GM12878 (cell line): ENCODE measurements around the gene RUVBL2. TPM values are rescaled to one million over a fixed set of nuclear protein-coding genes. Genes with fewer than 3 reads are reported as not detected.

Experiments used
- ATAC-seq: fragments of 200-7000 bp; cut with Tn5 transposase; 3 replicates; pipeline ENCODE4 v1.9.1; 2020; ENCODE audit warnings: mild to moderate bottlenecking, moderate library complexity
- BruUV-seq: library from RNA; stranded (reverse); fragments of 400-500 nt; replicated peaks from 2 replicates; lab custom pipeline; 2021; lab: Mats Ljungman, UMichigan
- CTCF ChIA-PET: fragments of 300-600 bp; sonication (Branson Sonifier 250); formaldehyde crosslinking; extraction: SDS; loops from one replicate; lab custom pipeline; 2021; ENCODE audit warnings: inconsistent platforms; lab: Yijun Ruan, JAX
- POLR2A ChIA-PET: fragments of 350-600 bp; formaldehyde crosslinking; extraction: SDS; loops from one replicate; lab custom pipeline; 2021; ENCODE audit warnings: inconsistent platforms; lab: Charles Lee
- RAD21 ChIA-PET: fragments of 300-600 bp; sonication (Branson Sonifier 250); formaldehyde crosslinking; loops from one replicate; lab custom pipeline; 2023; ENCODE audit warnings: antibody characterized with exemption; ENCODE audit not compliant: unreplicated experiment; lab: Charles Lee
- SMC1A ChIA-PET: fragments of 300-600 bp; sonication (Branson Sonifier 250); formaldehyde crosslinking; loops from one replicate; lab custom pipeline; 2023; ENCODE audit not compliant: unreplicated experiment, uncharacterized antibody; lab: Charles Lee
- DNase-seq: peaks from one replicate; pipeline ENCODE4 v3.0.0-alpha.2; 2011; ENCODE audit warnings: low read depth, low spot score
- FAIRE-seq: peaks from 3 replicates; lab custom pipeline; 2011; peaks lifted over from hg19 to GRCh38; lab: Jason Lieb, UNC
- H2AFZ ChIP-seq: 2 replicates; pipeline ENCODE4 v1.6.0; 2011; ENCODE audit warnings: low read depth, low read length, control low read depth; ENCODE audit not compliant: control insufficient read depth
- H3K27ac ChIP-seq: 2 replicates; pipeline ENCODE4 v1.5.1; 2011; ENCODE audit warnings: control low read depth; ENCODE audit not compliant: control insufficient read depth, insufficient read depth
- H3K27me3 ChIP-seq, 2 experiments: replicated peaks in 1 of 2; 2 replicates each; pipeline versions ENCODE4 v1.6.0 to v1.6.1; 2011; ENCODE audit warnings: low read length in 1 of 2; ENCODE audit not compliant: control insufficient read depth in 2 of 2, insufficient read depth in 2 of 2
- H3K36me3 ChIP-seq, 2 experiments: 2 replicates each; pipeline ENCODE4 v1.5.1; 2011; ENCODE audit warnings: low read length in 1 of 2; ENCODE audit not compliant: control insufficient read depth in 2 of 2, insufficient read depth in 2 of 2
- H3K4me1 ChIP-seq: 2 replicates; pipeline ENCODE4 v1.6.1; 2011; ENCODE audit warnings: mild to moderate bottlenecking, low read length, moderate library complexity, mixed read lengths; ENCODE audit not compliant: control insufficient read depth, insufficient read depth
- H3K4me2 ChIP-seq: 2 replicates; pipeline ENCODE4 v1.6.0; 2011; ENCODE audit warnings: control low read depth; ENCODE audit not compliant: control insufficient read depth, insufficient read depth
- H3K4me3 ChIP-seq: fragments of 200-600 bp; sonication (generic); 2 replicates; pipeline ENCODE4 v1.5.1; 2016
- H3K79me2 ChIP-seq: 2 replicates; pipeline ENCODE4 v1.6.0; 2011; ENCODE audit warnings: low read length; ENCODE audit not compliant: control insufficient read depth, insufficient read depth
- H3K9ac ChIP-seq: 2 replicates; pipeline ENCODE4 v1.8.0; 2011; ENCODE audit warnings: low read length, control low read depth, mixed read lengths; ENCODE audit not compliant: control insufficient read depth, insufficient read depth
- H3K9me3 ChIP-seq: replicated peaks from 3 replicates; pipeline ENCODE4 v1.5.1; 2011; ENCODE audit warnings: mild to moderate bottlenecking, low read length; ENCODE audit not compliant: control insufficient read depth, insufficient read depth
- H4K20me1 ChIP-seq: 2 replicates; pipeline ENCODE4 v1.6.0; 2011; ENCODE audit not compliant: control insufficient read depth, insufficient read depth
- BHLHE40 ChIP-seq, 2 experiments: fragments of 450-650 bp in 1 of 2; IDR thresholded peaks; 2 replicates each; pipeline ENCODE4 v1.6.1; 2011 to 2017; ENCODE audit warnings: low read depth in 2 of 2, borderline replicate concordance in 1 of 2, improper control_type of control experiment in 1 of 2, low read length in 1 of 2, mild to moderate bottlenecking in 1 of 2
- DPF2 ChIP-seq: fragments of 450-650 bp; IDR thresholded peaks from 2 replicates; pipeline ENCODE4 v1.6.1; 2017; ENCODE audit warnings: mild to moderate bottlenecking
- JUND ChIP-seq: IDR thresholded peaks from 2 replicates; pipeline ENCODE4 v1.6.1; 2012; ENCODE audit warnings: low read depth, mild to moderate bottlenecking, low read length, improper control_type of control experiment, moderate library complexity
- NR2F1 ChIP-seq: fragments of 450-650 bp; conservative IDR thresholded peaks from 2 replicates; pipeline ENCODE4 v1.6.1; 2017; ENCODE audit warnings: mild to moderate bottlenecking
- PML ChIP-seq: IDR thresholded peaks from 2 replicates; pipeline ENCODE4 v1.6.1; 2012; ENCODE audit warnings: low read length, inconsistent platforms
- RUNX3 ChIP-seq: IDR thresholded peaks from 2 replicates; pipeline ENCODE4 v1.6.1; 2012; ENCODE audit warnings: low read length, inconsistent platforms
- SMAD1 ChIP-seq: fragments of 450-650 bp; IDR thresholded peaks from 2 replicates; pipeline ENCODE4 v1.6.1; 2018; ENCODE audit warnings: mild to moderate bottlenecking, low read depth; ENCODE audit not compliant: partially characterized antibody
- SMARCA5 ChIP-seq: fragments of 450-650 bp; IDR thresholded peaks from 2 replicates; pipeline ENCODE4 v1.6.1; 2017; ENCODE audit warnings: mild to moderate bottlenecking
- ZNF274 ChIP-seq: IDR thresholded peaks from one replicate; pipeline ENCODE4 v1.8.0; 2011; ENCODE audit not compliant: insufficient read length, insufficient read depth
- WGBS: methylation state at CpG from one replicate; pipeline ENCODE4 v1.1.6; 2016; ENCODE audit warnings: low lambda C conversion rate; ENCODE audit not compliant: insufficient replicate concordance, insufficient coverage; ENCODE audit errors: missing lambda C conversion rate; 5-methylcytosine and 5-hydroxymethylcytosine counted together
- in situ Hi-C: fragments of 300-500 bp; cut with MboI; formaldehyde crosslinking; loops from 9 replicates; pipeline ENCODE4 v1.14.3; 2018; ENCODE audit warnings: mixed read lengths
- intact Hi-C: fragments of 100-400 bp; cut with micrococcal nuclease; formaldehyde crosslinking; loops from one replicate; pipeline ENCODE4 v1.14.2; 2022; ENCODE audit not compliant: unreplicated experiment
- polyA plus RNA-seq, 11 experiments: library from polyadenylated mRNA; depleted of rRNA in 4 of 11; unstranded in 6 of 11; stranded (reverse) in 5 of 11; fragments of >200 nt; fragmentation: Nextera tagmentation in 4 of 11; fragmentation: Illumina TruSeq in 1 of 11; extraction: Ambion mirVana in 4 of 11; extraction: Trizol in 1 of 11; gene quantifications; 1 replicate in 1 of 11; 2 replicates in 10 of 11; pipeline versions ENCODE4 v1.2.1 to v1.2.3, GENCODE V29; 2011 to 2016; ENCODE audit warnings: inconsistent platforms in 2 of 11, missing spikeins in 2 of 11, low read depth in 1 of 11
- total RNA-seq, 4 experiments: library from RNA; depleted of rRNA in 3 of 4; stranded (reverse); fragments of >200 nt in 3 of 4; fragmentation: Illumina TruSeq in 1 of 4; extraction: Trizol in 1 of 4; gene quantifications; 2 replicates each; pipeline versions ENCODE4 v1.2.1 to v1.2.3, GENCODE V29; 2013 to 2021
- TF ChIP-seq, protein P1 (sequence below): fragments of 450-650 bp; IDR thresholded peaks from 2 replicates; pipeline ENCODE4 v1.6.1; 2017; ENCODE audit warnings: low read depth, mild to moderate bottlenecking, moderate library complexity
- TF ChIP-seq, protein P2 (sequence below), 3 experiments: IDR thresholded peaks in 2 of 3; conservative IDR thresholded peaks in 1 of 3; 2 replicates each; pipeline ENCODE4 v1.5.1; 2011; ENCODE audit warnings: low read depth in 3 of 3, low read length in 3 of 3, mild to moderate bottlenecking in 3 of 3, control low read depth in 2 of 3, moderate library complexity in 2 of 3, inconsistent platforms in 1 of 3, mixed read lengths in 1 of 3; ENCODE audit not compliant: control insufficient read depth in 2 of 3, insufficient read depth in 1 of 3; ENCODE audit errors: extremely low read depth in 1 of 3
- TF ChIP-seq, protein P3 (sequence below): fragments of 150-350 bp; IDR thresholded peaks from 2 replicates; pipeline ENCODE4 v1.6.1; 2014; ENCODE audit warnings: mild to moderate bottlenecking, low read depth, low read length
- TF ChIP-seq, protein P4 (sequence below): fragments of 450-650 bp; IDR thresholded peaks from 2 replicates; pipeline ENCODE4 v1.6.1; 2016; ENCODE audit warnings: mild to moderate bottlenecking

The RUVBL2 gene
- total and polyA plus RNA-seq, 10 of the 15 experiments (the other 5 are each of a cell fraction or from before 2014, with no cell fraction given), result 33.8 to 224 (median 125) TPM

DNA sequence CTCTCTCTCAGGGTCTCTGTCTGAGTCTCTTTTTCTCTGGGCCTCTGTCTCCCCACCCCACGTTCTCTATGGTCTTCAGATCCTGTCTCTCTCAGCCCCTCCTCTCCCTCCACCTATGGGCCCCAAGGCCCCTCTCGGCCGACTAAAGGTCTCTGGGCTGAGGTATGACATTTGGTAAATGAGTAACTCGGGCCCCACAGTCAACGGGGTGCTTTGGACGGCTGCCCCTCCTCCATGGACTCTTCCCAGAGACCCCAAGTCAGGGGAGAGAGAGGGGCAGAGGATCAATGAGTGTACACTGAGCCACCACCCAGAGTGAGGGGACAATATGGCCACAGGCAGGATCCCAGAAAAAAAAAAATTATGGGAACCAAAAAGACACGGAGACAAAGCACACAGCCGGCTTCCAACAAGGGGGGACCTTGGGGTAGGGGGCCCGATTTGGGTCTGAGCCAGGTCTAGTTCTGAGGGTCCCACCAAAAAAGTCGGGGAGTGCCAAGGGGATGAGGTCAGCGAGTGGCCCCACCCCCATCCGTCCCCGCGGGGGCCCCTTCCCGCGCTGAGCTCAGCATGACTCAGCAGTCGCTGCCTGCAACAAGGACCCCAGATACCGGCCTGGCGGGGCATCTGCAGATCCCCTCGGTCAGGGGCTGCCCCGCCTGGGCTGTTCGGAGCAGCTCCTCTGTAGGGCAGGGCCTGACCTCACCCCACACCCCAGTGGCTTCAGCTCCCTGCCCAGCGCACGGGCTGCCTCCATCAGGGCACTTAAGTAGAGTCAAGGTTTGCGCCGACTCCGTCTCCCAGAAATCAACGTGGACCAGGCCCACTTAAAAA lies 30.1 kb upstream of the RUVBL2 start:
- Histone ChIP-seq H3K4me1 (peaks cover 41% of the 10 kb centered on the region), H2AFZ (no peak overlapping the region; the same call in 1 of the 2 replicates), H3K4me3 (peak overlapping the region; percentile 73), H3K27ac (peak overlapping the region; percentile 84), H4K20me1 (no peaks in the 10 kb centered on the region), H3K36me3 (peaks cover 0 to 15% of the 10 kb centered on the region in 2 experiments; a peak in 2 of 4 replicates), H3K79me2 (peaks cover 33% of the 10 kb centered on the region), H3K4me2 (peak overlapping the region; percentile 98), H3K9ac (peak overlapping the region; percentile 73), H3K9me3 (no peaks in the 10 kb centered on the region), H3K27me3 (no peaks in the 10 kb centered on the region)
- RAD21 ChIA-PET, result interaction anchor here (0.6 to 1.6 kb wide), 9 partner anchors 9 to 180 kb away, joined by 3 to 12 read pairs (median 7); partner anchors contain the start of genes BAX, GYS1 and RUVBL2
- intact Hi-C loops, result loop anchor here (10.0 kb wide), 1 partner anchor 329 kb away; the partner anchor contains the start of gene DBP
- POLR2A ChIA-PET, result interaction anchor here (0.6 to 4.2 kb wide), 19 partner anchors 9 to 330 kb away, joined by 3 to 64 read pairs (median 7); partner anchors contain the start of genes BAX, BCAT2, DHDH and GYS1
- DNase-seq (no peak), ATAC-seq (peak; percentile 58), FAIRE-seq (peak; percentile 23)
- in situ Hi-C loops, result no loop called here
- CTCF ChIA-PET, result interaction anchor here (1.0 to 2.2 kb wide), 6 partner anchors 30 to 175 kb away, joined by 3 to 10 read pairs (median 5); partner anchors contain the start of genes GYS1, PPP1R15A and RUVBL2
- SMC1A ChIA-PET, result interaction anchor here (0.8 to 1.6 kb wide), 6 partner anchors 9 to 168 kb away, joined by 3 to 24 read pairs (median 4); partner anchors contain the start of genes PPP1R15A and RUVBL2
- BruUV-seq, result no TSS peak
- WGBS, result 3% methylated on average over 19 of the region's 28 CpGs
- no peak for TF ChIP-seq ZNF274
- 0 out of 2 replicates have a peak, but pooled peaks have one; percentile 47 for TF ChIP-seq PML
- peak; percentile 57 for TF ChIP-seq RUNX3
- TF ChIP-seq JUND, result peak; percentile 72; the same call in 1 of the 2 replicates
- TF ChIP-seq SMAD1, result peak; percentile 65
- TF ChIP-seq BHLHE40 (IDR thresholded peaks at IDR 0.05; ENCODE audit: borderline replicate concordance in 1 of 2, low read depth in 2 of 2, low read length in 1 of 2), result peak; percentile 65 to 79
- TF ChIP-seq, protein P1, sequence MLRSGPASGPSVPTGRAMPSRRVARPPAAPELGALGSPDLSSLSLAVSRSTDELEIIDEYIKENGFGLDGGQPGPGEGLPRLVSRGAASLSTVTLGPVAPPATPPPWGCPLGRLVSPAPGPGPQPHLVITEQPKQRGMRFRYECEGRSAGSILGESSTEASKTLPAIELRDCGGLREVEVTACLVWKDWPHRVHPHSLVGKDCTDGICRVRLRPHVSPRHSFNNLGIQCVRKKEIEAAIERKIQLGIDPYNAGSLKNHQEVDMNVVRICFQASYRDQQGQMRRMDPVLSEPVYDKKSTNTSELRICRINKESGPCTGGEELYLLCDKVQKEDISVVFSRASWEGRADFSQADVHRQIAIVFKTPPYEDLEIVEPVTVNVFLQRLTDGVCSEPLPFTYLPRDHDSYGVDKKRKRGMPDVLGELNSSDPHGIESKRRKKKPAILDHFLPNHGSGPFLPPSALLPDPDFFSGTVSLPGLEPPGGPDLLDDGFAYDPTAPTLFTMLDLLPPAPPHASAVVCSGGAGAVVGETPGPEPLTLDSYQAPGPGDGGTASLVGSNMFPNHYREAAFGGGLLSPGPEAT, result peak; percentile 66
- TF ChIP-seq NR2F1, result peak; percentile 73
- TF ChIP-seq, protein P2, sequence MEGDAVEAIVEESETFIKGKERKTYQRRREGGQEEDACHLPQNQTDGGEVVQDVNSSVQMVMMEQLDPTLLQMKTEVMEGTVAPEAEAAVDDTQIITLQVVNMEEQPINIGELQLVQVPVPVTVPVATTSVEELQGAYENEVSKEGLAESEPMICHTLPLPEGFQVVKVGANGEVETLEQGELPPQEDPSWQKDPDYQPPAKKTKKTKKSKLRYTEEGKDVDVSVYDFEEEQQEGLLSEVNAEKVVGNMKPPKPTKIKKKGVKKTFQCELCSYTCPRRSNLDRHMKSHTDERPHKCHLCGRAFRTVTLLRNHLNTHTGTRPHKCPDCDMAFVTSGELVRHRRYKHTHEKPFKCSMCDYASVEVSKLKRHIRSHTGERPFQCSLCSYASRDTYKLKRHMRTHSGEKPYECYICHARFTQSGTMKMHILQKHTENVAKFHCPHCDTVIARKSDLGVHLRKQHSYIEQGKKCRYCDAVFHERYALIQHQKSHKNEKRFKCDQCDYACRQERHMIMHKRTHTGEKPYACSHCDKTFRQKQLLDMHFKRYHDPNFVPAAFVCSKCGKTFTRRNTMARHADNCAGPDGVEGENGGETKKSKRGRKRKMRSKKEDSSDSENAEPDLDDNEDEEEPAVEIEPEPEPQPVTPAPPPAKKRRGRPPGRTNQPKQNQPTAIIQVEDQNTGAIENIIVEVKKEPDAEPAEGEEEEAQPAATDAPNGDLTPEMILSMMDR (IDR thresholded peaks at IDR 0.05 in 2 of 3, conservative IDR thresholded peaks at IDR 0.05 in 1 of 3; ENCODE audit: control insufficient read depth in 2 of 3, extremely low read depth in 1 of 3, insufficient read depth in 1 of 3, low read depth in 3 of 3, low read length in 3 of 3), result no peak
- TF ChIP-seq DPF2, result peak; percentile 91
- TF ChIP-seq, protein P3, sequence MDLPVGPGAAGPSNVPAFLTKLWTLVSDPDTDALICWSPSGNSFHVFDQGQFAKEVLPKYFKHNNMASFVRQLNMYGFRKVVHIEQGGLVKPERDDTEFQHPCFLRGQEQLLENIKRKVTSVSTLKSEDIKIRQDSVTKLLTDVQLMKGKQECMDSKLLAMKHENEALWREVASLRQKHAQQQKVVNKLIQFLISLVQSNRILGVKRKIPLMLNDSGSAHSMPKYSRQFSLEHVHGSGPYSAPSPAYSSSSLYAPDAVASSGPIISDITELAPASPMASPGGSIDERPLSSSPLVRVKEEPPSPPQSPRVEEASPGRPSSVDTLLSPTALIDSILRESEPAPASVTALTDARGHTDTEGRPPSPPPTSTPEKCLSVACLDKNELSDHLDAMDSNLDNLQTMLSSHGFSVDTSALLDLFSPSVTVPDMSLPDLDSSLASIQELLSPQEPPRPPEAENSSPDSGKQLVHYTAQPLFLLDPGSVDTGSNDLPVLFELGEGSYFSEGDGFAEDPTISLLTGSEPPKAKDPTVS, result peak; percentile 48; the same call in 1 of the 2 replicates
- TF ChIP-seq, protein P4, sequence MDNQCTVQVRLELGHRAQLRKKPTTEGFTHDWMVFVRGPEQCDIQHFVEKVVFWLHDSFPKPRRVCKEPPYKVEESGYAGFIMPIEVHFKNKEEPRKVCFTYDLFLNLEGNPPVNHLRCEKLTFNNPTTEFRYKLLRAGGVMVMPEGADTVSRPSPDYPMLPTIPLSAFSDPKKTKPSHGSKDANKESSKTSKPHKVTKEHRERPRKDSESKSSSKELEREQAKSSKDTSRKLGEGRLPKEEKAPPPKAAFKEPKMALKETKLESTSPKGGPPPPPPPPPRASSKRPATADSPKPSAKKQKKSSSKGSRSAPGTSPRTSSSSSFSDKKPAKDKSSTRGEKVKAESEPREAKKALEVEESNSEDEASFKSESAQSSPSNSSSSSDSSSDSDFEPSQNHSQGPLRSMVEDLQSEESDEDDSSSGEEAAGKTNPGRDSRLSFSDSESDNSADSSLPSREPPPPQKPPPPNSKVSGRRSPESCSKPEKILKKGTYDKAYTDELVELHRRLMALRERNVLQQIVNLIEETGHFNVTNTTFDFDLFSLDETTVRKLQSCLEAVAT, result 0 out of 2 replicates have a peak, but pooled peaks have one; percentile 31
- peak; percentile 20; the same call in 1 of the 2 replicates for TF ChIP-seq SMARCA5
